NCI-H1048 (cell line): ENCODE measurements around the gene CCDC34.

ENCODE experiments used
- DNase-seq: peaks from one replicate; lab custom pipeline; 2025; lab: John Stamatoyannopoulos, UW

The CCDC34 gene

DNA sequence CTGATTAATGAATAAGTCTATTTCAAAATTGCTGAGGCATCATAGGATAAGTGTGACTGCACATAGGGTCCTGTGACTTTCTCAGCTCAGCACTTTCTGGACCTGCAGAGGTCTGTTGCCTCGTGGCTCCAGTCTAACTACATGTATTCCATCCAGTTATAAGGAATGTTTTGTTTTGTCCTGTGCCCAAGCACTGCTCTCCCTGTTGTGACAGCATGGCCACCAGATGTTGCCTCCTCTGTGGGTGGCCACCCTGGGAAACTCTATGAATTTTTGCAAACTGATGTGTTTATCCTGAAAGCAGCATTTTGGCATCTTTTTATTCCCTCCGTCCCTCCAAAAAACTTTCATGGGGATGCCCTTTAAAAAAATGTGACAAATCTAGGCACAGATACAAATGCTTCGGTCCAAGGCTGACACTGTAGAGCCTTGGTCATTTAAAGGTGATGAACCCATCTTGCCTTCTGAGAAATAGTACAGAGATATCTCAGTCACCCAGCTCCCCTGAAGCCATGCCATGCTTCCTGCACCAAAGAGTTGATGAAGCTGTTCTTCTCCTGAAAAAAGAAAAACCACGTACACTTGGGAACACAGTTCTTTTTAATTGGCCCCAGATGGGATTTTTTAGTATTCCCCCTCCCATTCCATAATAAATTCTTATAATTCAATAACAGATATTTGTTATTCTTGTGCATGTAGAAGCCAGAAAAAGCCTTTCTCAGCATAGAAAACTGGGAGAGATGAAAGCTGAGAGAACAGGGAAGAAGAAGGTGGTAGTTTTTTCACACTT, 72.6 kb downstream of the CCDC34 start:
- DNase-seq: no peak
